ENCODE data around the gene SPTBN1.
"Not testable (repeated sequence)": the region's sequence is repeated elsewhere in the genome, so short reads cannot be mapped to it uniquely, and the experiment has no call there.

The SPTBN1 gene

DNA sequence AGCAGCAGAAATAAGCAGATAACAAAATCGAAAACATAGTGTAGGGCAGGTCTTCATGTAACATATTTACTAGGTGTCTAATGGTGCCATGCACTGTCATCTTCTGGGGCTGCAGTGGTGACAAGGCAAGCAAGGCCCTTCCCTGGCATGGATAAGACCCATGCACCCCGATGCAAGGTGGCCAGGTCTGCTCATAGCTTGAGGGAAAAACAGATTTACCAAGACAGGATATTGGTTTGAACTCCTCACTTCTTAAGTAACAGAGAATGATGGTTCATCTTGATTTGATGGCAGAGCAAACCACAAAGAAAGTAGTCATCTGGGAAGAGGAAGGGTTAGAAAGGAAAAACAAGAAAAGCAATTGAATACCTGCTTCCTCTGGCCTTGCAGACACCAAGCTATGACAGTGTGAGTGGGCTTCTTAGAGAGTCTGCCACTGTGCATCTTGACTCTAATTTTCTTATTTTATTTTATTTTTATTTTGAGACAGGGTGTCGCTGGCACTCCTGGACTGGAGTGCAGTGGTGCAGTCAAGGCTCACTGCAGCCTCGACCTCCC, 231.5 kb downstream of the SPTBN1 start:
- in situ Hi-C loops (cut with HindIII; ENCODE audit: low pct_ligation_motif_present, low sequenced_read_pairs) = no loop called here
- Histone ChIP-seq H3K36me3 (replicated peaks) (no peaks in the 10 kb centered on the region), H3K27me3 (replicated peaks) (no peaks in the 10 kb centered on the region), H3K4me3 (ENCODE audit: low read depth, low read length) (no peak overlapping the region), H3K27ac (no peak overlapping the region)
- no peak for DNase-seq
- TF ChIP-seq, protein P1, sequence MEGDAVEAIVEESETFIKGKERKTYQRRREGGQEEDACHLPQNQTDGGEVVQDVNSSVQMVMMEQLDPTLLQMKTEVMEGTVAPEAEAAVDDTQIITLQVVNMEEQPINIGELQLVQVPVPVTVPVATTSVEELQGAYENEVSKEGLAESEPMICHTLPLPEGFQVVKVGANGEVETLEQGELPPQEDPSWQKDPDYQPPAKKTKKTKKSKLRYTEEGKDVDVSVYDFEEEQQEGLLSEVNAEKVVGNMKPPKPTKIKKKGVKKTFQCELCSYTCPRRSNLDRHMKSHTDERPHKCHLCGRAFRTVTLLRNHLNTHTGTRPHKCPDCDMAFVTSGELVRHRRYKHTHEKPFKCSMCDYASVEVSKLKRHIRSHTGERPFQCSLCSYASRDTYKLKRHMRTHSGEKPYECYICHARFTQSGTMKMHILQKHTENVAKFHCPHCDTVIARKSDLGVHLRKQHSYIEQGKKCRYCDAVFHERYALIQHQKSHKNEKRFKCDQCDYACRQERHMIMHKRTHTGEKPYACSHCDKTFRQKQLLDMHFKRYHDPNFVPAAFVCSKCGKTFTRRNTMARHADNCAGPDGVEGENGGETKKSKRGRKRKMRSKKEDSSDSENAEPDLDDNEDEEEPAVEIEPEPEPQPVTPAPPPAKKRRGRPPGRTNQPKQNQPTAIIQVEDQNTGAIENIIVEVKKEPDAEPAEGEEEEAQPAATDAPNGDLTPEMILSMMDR (IDR thresholded peaks at IDR 0.05; ENCODE audit: low read depth, low read length, missing control alignments) = no peak

DNA sequence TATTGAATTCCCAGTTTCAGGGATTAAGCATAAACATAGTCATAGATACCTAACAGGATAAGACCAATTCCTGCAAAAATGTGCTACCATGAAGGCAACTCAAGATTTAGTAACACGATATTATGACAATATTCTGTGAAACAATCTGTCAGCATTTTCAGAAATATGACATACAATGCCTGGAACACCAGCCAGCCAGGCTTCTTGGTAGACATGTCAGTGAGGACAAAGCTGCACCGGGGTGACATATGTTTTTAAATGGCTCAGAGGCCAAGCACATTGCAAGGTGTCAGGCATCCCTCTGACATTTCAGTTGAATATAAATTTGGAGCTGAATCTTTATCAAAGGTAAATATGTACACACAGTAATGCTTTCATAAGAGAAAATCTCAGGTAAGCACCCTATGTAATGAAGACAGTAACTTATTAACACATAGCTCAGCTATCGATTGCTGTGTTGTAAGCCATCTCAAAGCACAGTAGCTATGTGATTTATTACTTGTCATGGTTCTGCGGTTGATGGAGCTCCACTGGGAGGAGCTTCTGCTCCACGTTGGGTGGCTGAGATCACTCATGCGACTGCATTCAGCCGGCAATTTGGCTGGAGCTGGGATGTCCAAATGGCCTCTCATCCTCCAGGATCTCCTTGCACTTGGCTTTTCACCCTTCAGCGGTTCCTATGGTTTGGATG, 235.5 kb downstream of the SPTBN1 start:
- Histone ChIP-seq H3K4me3 (ENCODE audit: low read depth, low read length) (no peak overlapping the region), H3K27ac (no peak overlapping the region), H3K27me3 (replicated peaks) (no peaks in the 10 kb centered on the region), H3K36me3 (replicated peaks) (no peaks in the 10 kb centered on the region)
- TF ChIP-seq, protein P1 (IDR thresholded peaks at IDR 0.05; ENCODE audit: low read depth, low read length, missing control alignments) = no peak
- in situ Hi-C loops (cut with HindIII; ENCODE audit: low pct_ligation_motif_present, low sequenced_read_pairs) = no loop called here
- no peak for DNase-seq

DNA sequence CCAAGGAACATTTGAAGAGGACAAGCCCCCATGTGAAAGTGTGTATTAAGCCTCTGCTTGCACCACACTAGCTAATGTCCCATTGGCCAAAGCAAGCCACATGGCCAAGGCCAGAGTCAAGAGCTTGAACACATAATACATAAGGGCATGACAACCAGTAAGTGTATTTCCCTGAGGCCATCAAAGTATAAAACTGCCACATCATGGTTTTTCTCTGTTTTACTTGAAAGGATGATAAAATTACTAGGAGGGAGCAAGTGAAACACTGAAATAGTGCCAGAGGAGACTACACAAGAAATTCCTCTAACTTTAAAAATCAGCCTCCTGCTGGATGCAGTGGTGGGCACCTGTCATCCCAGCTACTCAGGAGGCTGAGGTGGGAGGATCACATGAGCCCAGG, 236.4 kb downstream of the SPTBN1 start:
- H3K27me3 ChIP-seq (replicated peaks) = no peaks in the 10 kb centered on the region
- no peaks in the 10 kb centered on the region for H3K36me3 ChIP-seq (replicated peaks)
- no peak overlapping the region for H3K27ac ChIP-seq
- in situ Hi-C loops (cut with HindIII; ENCODE audit: low pct_ligation_motif_present, low sequenced_read_pairs) = no loop called here
- no peak for DNase-seq
- TF ChIP-seq, protein P1 (IDR thresholded peaks at IDR 0.05; ENCODE audit: low read depth, low read length, missing control alignments) = no peak
- H3K4me3 ChIP-seq (ENCODE audit: low read depth, low read length) = no peak overlapping the region

DNA sequence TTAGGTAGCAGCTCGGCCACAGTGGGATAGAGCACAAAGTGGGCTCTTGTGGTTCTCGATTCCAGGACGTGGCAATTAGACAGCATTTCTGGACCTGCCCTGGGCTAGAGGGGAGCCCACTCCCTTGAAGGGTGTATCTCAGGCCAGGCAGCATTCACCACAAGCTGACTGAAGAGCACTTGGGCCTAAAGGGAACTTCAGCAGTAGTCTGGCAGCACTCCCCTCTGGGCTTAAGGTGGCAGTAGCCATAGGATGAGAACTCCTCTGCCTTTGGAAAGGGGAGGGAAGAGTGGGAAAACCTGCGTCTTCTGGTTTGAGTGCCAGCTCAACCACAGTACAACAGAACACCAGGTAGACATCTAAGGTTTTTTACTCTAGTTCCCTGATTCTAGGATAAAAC, 239.3 kb downstream of the SPTBN1 start:
- no peaks in the 10 kb centered on the region for H3K27me3 ChIP-seq (replicated peaks)
- no peaks in the 10 kb centered on the region for H3K36me3 ChIP-seq (replicated peaks)
- H3K4me3 ChIP-seq (ENCODE audit: low read depth, low read length) = no peak overlapping the region
- in situ Hi-C loops (cut with HindIII; ENCODE audit: low pct_ligation_motif_present, low sequenced_read_pairs) = no loop called here
- TF ChIP-seq, protein P1 (IDR thresholded peaks at IDR 0.05; ENCODE audit: low read depth, low read length, missing control alignments) = no peak
- no peak overlapping the region for H3K27ac ChIP-seq
- DNase-seq = no peak

DNA sequence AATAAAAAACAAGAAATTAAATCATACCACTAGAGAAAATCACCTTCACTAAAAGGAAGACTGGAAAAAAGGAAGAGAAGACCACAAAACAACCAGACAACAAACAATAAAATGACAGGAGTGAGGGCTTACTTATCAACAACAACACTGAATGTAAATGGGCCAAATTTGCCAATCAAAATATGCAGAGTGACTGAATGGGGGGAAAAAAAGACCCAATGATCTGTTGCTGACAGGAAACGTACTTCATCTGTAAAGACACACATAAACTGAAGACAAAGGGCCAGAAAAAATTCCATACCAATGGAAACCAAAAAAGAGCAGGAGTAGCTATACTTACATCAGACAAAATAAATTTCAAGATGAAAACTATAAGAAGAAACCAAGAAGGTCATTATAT, 241.8 kb downstream of the SPTBN1 start:
- no peaks in the 10 kb centered on the region for H3K27me3 ChIP-seq (replicated peaks)
- no peak for DNase-seq
- no peak overlapping the region for H3K27ac ChIP-seq
- H3K36me3 ChIP-seq (replicated peaks) = no peaks in the 10 kb centered on the region
- in situ Hi-C loops (cut with HindIII; ENCODE audit: low pct_ligation_motif_present, low sequenced_read_pairs) = no loop called here
- H3K4me3 ChIP-seq (ENCODE audit: low read depth, low read length) = no peak overlapping the region
- TF ChIP-seq, protein P1 (IDR thresholded peaks at IDR 0.05; ENCODE audit: low read depth, low read length, missing control alignments) = no peak

DNA sequence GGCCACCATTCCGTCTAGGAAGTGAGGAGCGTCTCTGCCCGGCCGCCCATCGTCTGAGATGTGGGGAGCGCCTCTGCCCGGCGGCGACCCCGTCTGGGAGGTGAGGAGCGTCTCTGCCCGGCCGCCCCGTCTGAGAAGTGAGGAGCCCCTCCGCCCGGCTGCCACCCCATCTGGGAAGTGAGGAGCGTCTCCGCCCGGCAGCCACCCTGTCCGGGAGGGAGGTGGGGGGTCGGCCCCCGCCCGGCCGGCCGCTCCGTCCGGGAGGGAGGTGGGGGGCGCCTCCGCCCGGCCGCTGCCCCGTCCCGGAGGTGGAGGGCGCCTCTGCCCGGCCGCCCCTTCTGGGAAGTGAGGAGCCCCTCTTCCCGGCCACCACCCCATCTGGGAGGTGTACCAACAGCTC, 242.8 kb downstream of the SPTBN1 start:
- in situ Hi-C loops (cut with HindIII; ENCODE audit: low pct_ligation_motif_present, low sequenced_read_pairs); DNase-seq; H3K27ac ChIP-seq; H3K36me3 ChIP-seq (replicated peaks); H3K27me3 ChIP-seq (replicated peaks); H3K4me3 ChIP-seq (ENCODE audit: low read depth, low read length): not testable (repeated sequence)
